HL-60 (cell line): ENCODE results near the gene MAX.

Experiments used
- DNase-seq, 2 experiments: peaks; one replicate each; pipeline ENCODE4 v3.0.0-alpha.2; 2010 to 2020; ENCODE audit warnings: low read depth in 1 of 2, low spot score in 1 of 2
- H3K27ac ChIP-seq: fragments of 250-450 bp; sonication (Bioruptor Pico); replicated peaks from 2 replicates; pipeline ENCODE4 v1.5.1; 2020; ENCODE audit warnings: mild to moderate bottlenecking, moderate library complexity
- H3K27me3 ChIP-seq: fragments of 250-450 bp; sonication (Bioruptor Pico); 2 replicates; pipeline ENCODE4 v1.5.1; 2021; ENCODE audit warnings: mild to moderate bottlenecking, moderate library complexity; ENCODE audit not compliant: insufficient read depth, poor library complexity, severe bottlenecking
- H3K4me3 ChIP-seq: replicated peaks from 2 replicates; pipeline ENCODE4 v1.5.1; 2011; ENCODE audit warnings: mild to moderate bottlenecking, control low read depth, low read length; ENCODE audit not compliant: insufficient read depth
- CTCF ChIP-seq: IDR thresholded peaks from one replicate; pipeline ENCODE4 v1.5.1; 2011; ENCODE audit warnings: low read length, control low read depth, inconsistent platforms; ENCODE audit not compliant: insufficient read depth
- GABPA ChIP-seq: IDR thresholded peaks from 2 replicates; pipeline ENCODE4 v1.6.1; 2012; ENCODE audit warnings: low read depth
- POLR2AphosphoS5 ChIP-seq: IDR thresholded peaks from 2 replicates; pipeline ENCODE4 v1.6.1; 2012; ENCODE audit warnings: low read depth
- REST ChIP-seq: IDR thresholded peaks from 2 replicates; pipeline ENCODE4 v1.6.1; 2012; ENCODE audit warnings: low read depth; ENCODE audit not compliant: insufficient replicate concordance
- SPI1 ChIP-seq: IDR thresholded peaks from 2 replicates; pipeline ENCODE4 v1.6.1; 2012; ENCODE audit warnings: low read depth, mild to moderate bottlenecking, borderline replicate concordance

MAX gene

GRCh38 chr14:65065719-65066118, 36.6 kb downstream of the MAX start:
- Histone ChIP-seq H3K27me3 (no peaks in the 10 kb centered on the region), H3K4me3 (no peak overlapping the region), H3K27ac (no peak overlapping the region)
- TF ChIP-seq REST = no peak
- no peak for DNase-seq

- no peaks in the 10 kb centered on the region for H3K27me3 ChIP-seq
- no peak for DNase-seq
- no peak overlapping the region for H3K27ac ChIP-seq
- TF ChIP-seq GABPA (no peak), SPI1 (no peak), REST (no peak), POLR2AphosphoS5 (no peak), CTCF (no peak)
- no peak overlapping the region for H3K4me3 ChIP-seq
These were observed 39.9 kb downstream of the MAX start for GRCh38 chr14:65062096-65063075.

GRCh38 chr14:65057695-65058094, 44.6 kb downstream of the MAX start:
- H3K27me3 ChIP-seq = no peaks in the 10 kb centered on the region
- no peak for DNase-seq
- no peak overlapping the region for H3K27ac ChIP-seq
- no peak overlapping the region for H3K4me3 ChIP-seq
- TF ChIP-seq CTCF = no peak
- TF ChIP-seq GABPA = no peak
- no peak for TF ChIP-seq SPI1
- TF ChIP-seq REST = no peak
- TF ChIP-seq POLR2AphosphoS5 = no peak
